H9 (cell line): Measurements from ENCODE around the gene LILRA5. TPM values are rescaled to one million over a fixed set of nuclear protein-coding genes. Genes with fewer than 3 reads are reported as not detected.

ENCODE experiments used
- DNase-seq: peaks from one replicate; pipeline ENCODE4 v3.0.0-alpha.2; 2017
- H2AFZ ChIP-seq: one replicate; pipeline ENCODE4 v1.6.1; 2013; ENCODE audit warnings: mild to moderate bottlenecking, low read length, control low read depth, moderate library complexity
- H2AK5ac ChIP-seq: 2 replicates; pipeline ENCODE4 v1.6.1; 2013; ENCODE audit warnings: low read length, control low read depth, mixed read lengths; ENCODE audit not compliant: insufficient read length
- H2BK120ac ChIP-seq: one replicate; pipeline ENCODE4 v1.6.1; 2013; ENCODE audit warnings: low read depth, mild to moderate bottlenecking, low read length, control low read depth, inconsistent platforms; ENCODE audit not compliant: poor library complexity, severe bottlenecking
- H2BK12ac ChIP-seq: 2 replicates; pipeline ENCODE4 v1.6.1; 2013; ENCODE audit warnings: low read length, control low read depth, mixed read lengths, low read depth; ENCODE audit not compliant: insufficient read length
- H2BK15ac ChIP-seq: 2 replicates; pipeline ENCODE4 v1.6.1; 2013; ENCODE audit warnings: low read depth, low read length, control low read depth
- H2BK20ac ChIP-seq: one replicate; pipeline ENCODE4 v1.6.1; 2013; ENCODE audit warnings: low read depth, mild to moderate bottlenecking, low read length, control low read depth, inconsistent platforms; ENCODE audit not compliant: poor library complexity, severe bottlenecking
- H2BK5ac ChIP-seq: 2 replicates; pipeline ENCODE4 v1.6.1; 2013; ENCODE audit warnings: low read length, control low read depth, mixed read lengths; ENCODE audit not compliant: insufficient read length
- H3K14ac ChIP-seq: 2 replicates; pipeline ENCODE4 v1.6.1; 2013; ENCODE audit warnings: low read length, control low read depth; ENCODE audit not compliant: insufficient read depth
- H3K18ac ChIP-seq: 2 replicates; pipeline ENCODE4 v1.6.1; 2013; ENCODE audit warnings: low read depth, mild to moderate bottlenecking, mixed read lengths, low read length, control low read depth; ENCODE audit not compliant: insufficient read length
- H3K23ac ChIP-seq: 2 replicates; pipeline ENCODE4 v1.6.1; 2013; ENCODE audit warnings: low read length, control low read depth, mixed read lengths, low read depth; ENCODE audit not compliant: insufficient read length
- H3K23me2 ChIP-seq: 2 replicates; pipeline ENCODE4 v1.6.1; 2013; ENCODE audit warnings: low read depth, mild to moderate bottlenecking, mixed read lengths, low read length, control low read depth; ENCODE audit not compliant: insufficient read length, poor library complexity, severe bottlenecking
- H3K27ac ChIP-seq: 2 replicates; pipeline ENCODE4 v1.5.1; 2013; ENCODE audit warnings: low read length, control low read depth, mixed read lengths, low read depth; ENCODE audit not compliant: insufficient read length
- H3K27me3 ChIP-seq: 2 replicates; pipeline ENCODE4 v1.6.1; 2013; ENCODE audit warnings: low read length, control low read depth, inconsistent platforms; ENCODE audit not compliant: insufficient read depth
- H3K4ac ChIP-seq: 2 replicates; pipeline ENCODE4 v1.6.1; 2013; ENCODE audit warnings: low read depth, mild to moderate bottlenecking, control low read depth, inconsistent platforms, low read length, moderate library complexity
- H3K4me1 ChIP-seq: 2 replicates; pipeline ENCODE4 v1.6.1; 2013; ENCODE audit warnings: low read length, control low read depth, inconsistent platforms; ENCODE audit not compliant: insufficient read depth
- H3K4me2 ChIP-seq: 2 replicates; pipeline ENCODE4 v1.6.1; 2013; ENCODE audit warnings: low read length, control low read depth, mixed read lengths; ENCODE audit not compliant: insufficient read length, insufficient read depth
- H3K56ac ChIP-seq: 2 replicates; pipeline ENCODE4 v1.6.1; 2013; ENCODE audit warnings: low read depth, mild to moderate bottlenecking, mixed read lengths, low read length, control low read depth; ENCODE audit not compliant: insufficient read length
- H3K79me1 ChIP-seq: 2 replicates; pipeline ENCODE4 v1.6.1; 2013; ENCODE audit warnings: low read depth, mild to moderate bottlenecking, moderate library complexity, low read length, control low read depth, inconsistent platforms; ENCODE audit not compliant: insufficient read depth, poor library complexity, severe bottlenecking
- H3K79me2 ChIP-seq: 2 replicates; pipeline ENCODE4 v1.6.1; 2013; ENCODE audit warnings: low read length, control low read depth, inconsistent platforms; ENCODE audit not compliant: insufficient read depth
- H3K9ac ChIP-seq: 2 replicates; pipeline ENCODE4 v1.6.1; 2013; ENCODE audit warnings: low read length, control low read depth, mixed read lengths; ENCODE audit not compliant: insufficient read length; ENCODE audit errors: extremely low read depth
- H3K9me3 ChIP-seq: one replicate; pipeline ENCODE4 v1.6.1; 2013; ENCODE audit warnings: low read depth, low read length, inconsistent platforms; ENCODE audit not compliant: control insufficient read depth
- H3T11ph ChIP-seq: one replicate; pipeline ENCODE4 v1.6.1; 2013; ENCODE audit warnings: mild to moderate bottlenecking, low read length, control low read depth, inconsistent platforms
- H4K20me1 ChIP-seq: one replicate; pipeline ENCODE4 v1.6.1; 2013; ENCODE audit not compliant: control insufficient read depth, insufficient read length, insufficient read depth
- H4K5ac ChIP-seq: 2 replicates; pipeline ENCODE4 v1.6.1; 2013; ENCODE audit warnings: low read depth, mild to moderate bottlenecking, mixed read lengths, low read length, control low read depth; ENCODE audit not compliant: insufficient read length
- H4K8ac ChIP-seq: replicated peaks from 2 replicates; pipeline ENCODE4 v1.6.1; 2013; ENCODE audit warnings: low read length, control low read depth, mixed read lengths, low read depth; ENCODE audit not compliant: insufficient read length
- H4K91ac ChIP-seq: 2 replicates; pipeline ENCODE4 v1.6.1; 2013; ENCODE audit warnings: low read depth, mild to moderate bottlenecking, moderate library complexity, mixed read lengths, low read length, control low read depth; ENCODE audit not compliant: insufficient read length
- H3K27ac Mint-ChIP-seq, 3 experiments: 2 replicates in 2 of 3; 3 replicates in 1 of 3; pipeline ENCODE4 v1.8.0; 2020 to 2021; ENCODE audit warnings: mixed read lengths in 3 of 3, mild to moderate bottlenecking in 1 of 3, moderate library complexity in 1 of 3
- H3K27me3 Mint-ChIP-seq: 2 replicates; pipeline ENCODE4 v1.8.0; 2021; ENCODE audit warnings: low read depth, mild to moderate bottlenecking, moderate library complexity, mixed read lengths
- H3K36me3 Mint-ChIP-seq, 3 experiments: 2 replicates in 2 of 3; 3 replicates in 1 of 3; pipeline ENCODE4 v1.8.0; 2020 to 2021; ENCODE audit warnings: low read depth in 3 of 3, mixed read lengths in 3 of 3; ENCODE audit not compliant: insufficient read depth in 1 of 3
- H3K4me1 Mint-ChIP-seq, 2 experiments: 2 replicates each; pipeline ENCODE4 v1.8.0; 2020; ENCODE audit warnings: mixed read lengths in 2 of 2
- H3K4me3 Mint-ChIP-seq, 2 experiments: 2 replicates in 1 of 2; 3 replicates in 1 of 2; pipeline ENCODE4 v1.8.0; 2020 to 2021; ENCODE audit warnings: mild to moderate bottlenecking in 2 of 2, mixed read lengths in 2 of 2, moderate library complexity in 1 of 2
- H3K9me3 Mint-ChIP-seq, 2 experiments: 2 replicates in 1 of 2; 3 replicates in 1 of 2; pipeline ENCODE4 v1.8.0; 2020; ENCODE audit warnings: mild to moderate bottlenecking in 2 of 2, mixed read lengths in 2 of 2, moderate library complexity in 1 of 2
- CTCF ChIP-seq: fragments of 200-600 bp; sonication (generic); conservative IDR thresholded peaks from 3 replicates; pipeline ENCODE4 v1.8.0; 2021; ENCODE audit warnings: antibody characterized with exemption, mild to moderate bottlenecking
- WGBS: extraction: QIAGEN DNeasy Blood & Tissue Kit; methylation state at CpG from one replicate; pipeline ENCODE4 v1.1.7; 2013; ENCODE audit warnings: missing lambda C conversion rate, low lambda C conversion rate, mixed read lengths; ENCODE audit not compliant: insufficient read length; ENCODE audit errors: extremely low coverage; 5-methylcytosine and 5-hydroxymethylcytosine counted together
- total RNA-seq: library from RNA; stranded (reverse); gene quantifications from 2 replicates; pipeline ENCODE4 v1.2.1, GENCODE V29; 2021

LILRA5 gene
- total RNA-seq, 1 experiment from 2014 or later, result not detected

DNA sequence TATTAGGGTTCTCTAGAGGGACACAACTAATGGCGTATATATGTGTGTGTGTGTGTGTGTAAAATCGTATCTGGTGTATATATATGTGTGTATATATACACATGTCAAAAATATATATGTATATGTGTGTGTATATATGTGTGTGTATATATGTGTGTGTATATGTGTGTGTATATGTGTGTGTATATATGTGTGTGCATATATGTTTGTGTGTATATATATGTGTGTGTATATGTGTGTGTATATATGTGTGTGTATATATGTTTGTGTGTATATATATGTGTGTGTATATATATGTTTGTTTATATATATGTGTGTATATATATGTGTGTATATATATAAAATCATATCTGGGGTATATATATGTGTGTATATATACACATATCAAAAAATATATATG lies 50.5 kb downstream of the LILRA5 start:
- peaks cover 0 to 28% of the 10 kb centered on the region in 2 experiments; a peak in 3 of 5 replicates for H3K9me3 Mint-ChIP-seq
- Histone ChIP-seq H4K91ac (no peak overlapping the region), H2AFZ (no peak overlapping the region), H3K4me2 (no peak overlapping the region), H3K23ac (no peak overlapping the region), H2BK12ac (no peak overlapping the region), H4K20me1 (no peaks in the 10 kb centered on the region), H3K4me1 (no peaks in the 10 kb centered on the region), H3K56ac (no peak overlapping the region), H3K9ac (no peak overlapping the region), H2AK5ac (no peak overlapping the region), H3K9me3 (no peaks in the 10 kb centered on the region), H3K79me2 (no peaks in the 10 kb centered on the region), H3K4ac (no peak overlapping the region), H3K27me3 (no peaks in the 10 kb centered on the region), H2BK120ac (no peak overlapping the region), H3K14ac (no peak overlapping the region; the same call in 1 of the 2 replicates), H2BK20ac (no peak overlapping the region), H3K18ac (no peak overlapping the region), H2BK5ac (no peak overlapping the region), H4K5ac (no peak overlapping the region), H2BK15ac (no peak overlapping the region), H3K27ac (no peak overlapping the region), H4K8ac (no peak overlapping the region), H3T11ph (no peak overlapping the region), H3K79me1 (no peaks in the 10 kb centered on the region), H3K23me2 (no peaks in the 10 kb centered on the region)
- no peak for DNase-seq
- no CpG with 5 or more reads among the region's 2 CpGs for WGBS
- H3K27me3 Mint-ChIP-seq, result peaks cover 43% of the 10 kb centered on the region
- no peak overlapping the region; a peak in 1 of 7 replicates for H3K27ac Mint-ChIP-seq
- no peak for TF ChIP-seq CTCF
- H3K4me3 Mint-ChIP-seq, result no peak overlapping the region
- H3K4me1 Mint-ChIP-seq, result peaks cover 3 to 9% of the 10 kb centered on the region in 2 experiments; a peak in 2 of 4 replicates
- no peaks in the 10 kb centered on the region for H3K36me3 Mint-ChIP-seq
